B cell (primary cell): ENCODE data around the gene SP6.

ENCODE experiments used
- EZH2 ChIP-seq: IDR thresholded peaks from 2 replicates; pipeline ENCODE4 v1.6.1; 2012; ENCODE audit warnings: borderline replicate concordance, low read depth, mild to moderate bottlenecking, moderate library complexity, low read length; ENCODE audit not compliant: insufficient read depth, poor library complexity, severe bottlenecking
- TF ChIP-seq, protein P1 (sequence below): fragments of 200-600 bp; IDR thresholded peaks from one replicate; pipeline ENCODE4 v1.8.0; 2022; ENCODE audit warnings: antibody characterized with exemption, mild to moderate bottlenecking

DNA sequence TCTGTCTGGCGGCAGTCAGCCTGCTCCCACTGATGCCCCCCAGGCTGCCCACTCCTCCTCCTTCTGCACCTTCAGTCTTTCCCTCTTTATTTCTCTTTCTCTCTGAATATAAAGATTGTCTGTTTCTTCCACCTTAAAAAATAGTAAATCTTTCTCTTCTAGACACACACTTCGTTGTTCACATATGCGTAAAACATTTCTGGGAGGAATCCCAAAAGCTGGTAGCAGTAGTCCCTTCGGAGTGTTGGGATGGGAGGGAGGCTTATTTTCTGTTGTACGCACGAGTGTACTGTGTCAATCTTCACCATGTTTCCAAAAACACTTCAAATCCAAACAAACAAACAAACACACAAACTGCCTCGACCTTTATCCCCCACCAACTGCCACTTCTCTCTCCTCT, 39.3 kb downstream of the SP6 start:
- TF ChIP-seq, protein P1, sequence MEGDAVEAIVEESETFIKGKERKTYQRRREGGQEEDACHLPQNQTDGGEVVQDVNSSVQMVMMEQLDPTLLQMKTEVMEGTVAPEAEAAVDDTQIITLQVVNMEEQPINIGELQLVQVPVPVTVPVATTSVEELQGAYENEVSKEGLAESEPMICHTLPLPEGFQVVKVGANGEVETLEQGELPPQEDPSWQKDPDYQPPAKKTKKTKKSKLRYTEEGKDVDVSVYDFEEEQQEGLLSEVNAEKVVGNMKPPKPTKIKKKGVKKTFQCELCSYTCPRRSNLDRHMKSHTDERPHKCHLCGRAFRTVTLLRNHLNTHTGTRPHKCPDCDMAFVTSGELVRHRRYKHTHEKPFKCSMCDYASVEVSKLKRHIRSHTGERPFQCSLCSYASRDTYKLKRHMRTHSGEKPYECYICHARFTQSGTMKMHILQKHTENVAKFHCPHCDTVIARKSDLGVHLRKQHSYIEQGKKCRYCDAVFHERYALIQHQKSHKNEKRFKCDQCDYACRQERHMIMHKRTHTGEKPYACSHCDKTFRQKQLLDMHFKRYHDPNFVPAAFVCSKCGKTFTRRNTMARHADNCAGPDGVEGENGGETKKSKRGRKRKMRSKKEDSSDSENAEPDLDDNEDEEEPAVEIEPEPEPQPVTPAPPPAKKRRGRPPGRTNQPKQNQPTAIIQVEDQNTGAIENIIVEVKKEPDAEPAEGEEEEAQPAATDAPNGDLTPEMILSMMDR, result no peak
- TF ChIP-seq EZH2, result no peak
